Measurements from ENCODE around the gene ENDOG. TPM values are rescaled to one million over a fixed set of nuclear protein-coding genes. Genes with fewer than 3 reads are reported as not detected.

Gene ENDOG
- total RNA-seq, 1 experiment from 2014 or later: 16.7 TPM

DNA sequence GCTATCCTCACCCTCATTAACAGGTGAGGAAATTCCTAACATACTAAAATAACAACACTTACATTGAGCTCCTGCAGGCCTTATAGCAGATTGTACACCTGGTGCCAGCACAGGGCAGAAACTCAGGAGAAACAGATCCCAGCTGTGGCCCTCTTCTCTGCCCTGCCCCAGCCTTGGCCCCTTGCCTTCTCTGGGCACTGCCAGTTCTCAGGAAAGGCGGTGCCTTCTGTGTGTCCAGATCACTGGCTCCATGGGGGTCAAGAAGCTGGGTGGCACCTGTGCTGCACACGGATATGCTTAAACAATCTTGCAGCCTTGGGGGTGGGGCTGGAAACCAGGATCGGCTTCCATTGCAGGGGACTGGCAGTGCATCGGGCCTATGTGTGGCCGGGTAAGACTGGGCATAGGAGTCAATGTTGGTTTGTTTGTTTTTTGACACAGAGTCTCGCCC, 44.1 kb downstream of the ENDOG start:
- Mint-ChIP-seq H3K27ac (peak overlapping the region in 1 of 3 experiments; percentile 87; a peak in 1 of 7 replicates), H3K36me3 (ENCODE audit: insufficient read depth in 1 of 3, low read depth in 3 of 3) (no peaks in the 10 kb centered on the region; a peak in 2 of 7 replicates), H3K27me3 (ENCODE audit: low read depth) (no peaks in the 10 kb centered on the region), H3K9me3 (no peaks in the 10 kb centered on the region), H3K4me1 (peaks cover 19 to 22% of the 10 kb centered on the region in 2 experiments), H3K4me3 (peak overlapping the region in 1 of 2 experiments; percentile 48; a peak in 1 of 5 replicates)
- no peak overlapping the region for H4K5ac ChIP-seq (ENCODE audit: insufficient read length, low read depth, low read length)
- no peak overlapping the region for H3T11ph ChIP-seq (ENCODE audit: low read length)
- H3K79me1 ChIP-seq (ENCODE audit: insufficient read depth, low read depth, low read length, poor library complexity, severe bottlenecking): no peaks in the 10 kb centered on the region
- no peak overlapping the region for H2BK20ac ChIP-seq (ENCODE audit: low read depth, low read length, poor library complexity, severe bottlenecking)
- H3K4ac ChIP-seq (ENCODE audit: low read depth, low read length): no peak overlapping the region
- no peak overlapping the region for H3K18ac ChIP-seq (ENCODE audit: insufficient read length, low read depth, low read length)
- H4K91ac ChIP-seq (ENCODE audit: insufficient read length, low read depth, low read length): no peak overlapping the region
- no CpG with 5 or more reads among the region's 6 CpGs for WGBS (ENCODE audit: extremely low coverage, insufficient read length, low lambda C conversion rate)
- H3K9me3 ChIP-seq (ENCODE audit: control insufficient read depth, low read depth, low read length): no peaks in the 10 kb centered on the region
- TF ChIP-seq, protein P1, sequence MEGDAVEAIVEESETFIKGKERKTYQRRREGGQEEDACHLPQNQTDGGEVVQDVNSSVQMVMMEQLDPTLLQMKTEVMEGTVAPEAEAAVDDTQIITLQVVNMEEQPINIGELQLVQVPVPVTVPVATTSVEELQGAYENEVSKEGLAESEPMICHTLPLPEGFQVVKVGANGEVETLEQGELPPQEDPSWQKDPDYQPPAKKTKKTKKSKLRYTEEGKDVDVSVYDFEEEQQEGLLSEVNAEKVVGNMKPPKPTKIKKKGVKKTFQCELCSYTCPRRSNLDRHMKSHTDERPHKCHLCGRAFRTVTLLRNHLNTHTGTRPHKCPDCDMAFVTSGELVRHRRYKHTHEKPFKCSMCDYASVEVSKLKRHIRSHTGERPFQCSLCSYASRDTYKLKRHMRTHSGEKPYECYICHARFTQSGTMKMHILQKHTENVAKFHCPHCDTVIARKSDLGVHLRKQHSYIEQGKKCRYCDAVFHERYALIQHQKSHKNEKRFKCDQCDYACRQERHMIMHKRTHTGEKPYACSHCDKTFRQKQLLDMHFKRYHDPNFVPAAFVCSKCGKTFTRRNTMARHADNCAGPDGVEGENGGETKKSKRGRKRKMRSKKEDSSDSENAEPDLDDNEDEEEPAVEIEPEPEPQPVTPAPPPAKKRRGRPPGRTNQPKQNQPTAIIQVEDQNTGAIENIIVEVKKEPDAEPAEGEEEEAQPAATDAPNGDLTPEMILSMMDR (conservative IDR thresholded peaks at IDR 0.05): no peak
- H2BK12ac ChIP-seq (ENCODE audit: insufficient read length, low read depth, low read length): no peak overlapping the region
- no peak overlapping the region for H2BK5ac ChIP-seq (ENCODE audit: insufficient read length, low read length)
- H3K27ac ChIP-seq (ENCODE audit: insufficient read length, low read depth, low read length): no peak overlapping the region
- no peaks in the 10 kb centered on the region; the same call in 1 of the 2 replicates for H3K79me2 ChIP-seq (ENCODE audit: insufficient read depth, low read length)
- H3K27me3 ChIP-seq (ENCODE audit: insufficient read depth, low read length): no peaks in the 10 kb centered on the region
- no peak overlapping the region for H4K8ac ChIP-seq (replicated peaks; ENCODE audit: insufficient read length, low read depth, low read length)
- H3K14ac ChIP-seq (ENCODE audit: insufficient read depth, low read length): no peak overlapping the region
- no peak overlapping the region for H2BK15ac ChIP-seq (ENCODE audit: low read depth, low read length)
- no peak for DNase-seq
- H2AFZ ChIP-seq (ENCODE audit: low read length): no peak overlapping the region
- H4K20me1 ChIP-seq (ENCODE audit: control insufficient read depth, insufficient read depth, insufficient read length): peaks cover 4% of the 10 kb centered on the region
- H3K23me2 ChIP-seq (ENCODE audit: insufficient read length, low read depth, low read length, poor library complexity, severe bottlenecking): no peaks in the 10 kb centered on the region
- H2BK120ac ChIP-seq (ENCODE audit: low read depth, low read length, poor library complexity, severe bottlenecking): no peak overlapping the region
- H3K4me2 ChIP-seq (ENCODE audit: insufficient read depth, insufficient read length, low read length): no peak overlapping the region
- H3K9ac ChIP-seq (ENCODE audit: extremely low read depth, insufficient read length, low read length): no peak overlapping the region
- no peak overlapping the region for H3K23ac ChIP-seq (ENCODE audit: insufficient read length, low read depth, low read length)
- H3K4me1 ChIP-seq (ENCODE audit: insufficient read depth, low read length): no peaks in the 10 kb centered on the region
- H2AK5ac ChIP-seq (ENCODE audit: insufficient read length, low read length): no peak overlapping the region
- H3K56ac ChIP-seq (ENCODE audit: insufficient read length, low read depth, low read length): no peak overlapping the region

Measured in H9 (cell line).